Ascending aorta (tissue), 2 donors: ENCODE measurements around the gene GPHN. TPM values are rescaled to one million over a fixed set of nuclear protein-coding genes. Genes with fewer than 3 reads are reported as not detected.

Experiments used
- DNase-seq, 2 donors: peaks; one replicate each; pipeline ENCODE4 v3.0.0-alpha.2; 2019; ENCODE audit warnings: low spot score in 2 of 2
- H3K27ac ChIP-seq, 2 donors: fragments of 200-600 bp; sonication (generic); one replicate each; pipeline ENCODE4 v1.5.1; 2016 to 2017; ENCODE audit warnings: mild to moderate bottlenecking in 1 of 2
- H3K27me3 ChIP-seq: fragments of 200-600 bp; sonication (generic); one replicate; pipeline ENCODE4 v1.5.1; 2017
- H3K36me3 ChIP-seq, 2 donors: fragments of 200-600 bp; sonication (generic); one replicate each; pipeline ENCODE4 v1.5.1; 2016
- H3K4me1 ChIP-seq, 2 donors: fragments of 200-600 bp; sonication (generic); one replicate each; pipeline ENCODE4 v1.5.1; 2016 to 2017; ENCODE audit warnings: mild to moderate bottlenecking in 1 of 2
- H3K4me3 ChIP-seq, 2 donors: fragments of 200-600 bp; sonication (generic); one replicate each; pipeline ENCODE4 v1.5.1; 2016 to 2017; ENCODE audit warnings: mild to moderate bottlenecking in 1 of 2
- H3K9me3 ChIP-seq, 2 donors: fragments of 200-600 bp; sonication (generic); one replicate each; pipeline ENCODE4 v1.5.1; 2016
- intact Hi-C: fragments of 100-400 bp; cut with DNase I; formaldehyde crosslinking; loops from one replicate; pipeline ENCODE4 v1.15.1; 2023
- total RNA-seq: library from RNA; depleted of rRNA; stranded (reverse); fragments of >200 nt; gene quantifications from one replicate; pipeline ENCODE4 v1.1.0, GENCODE V29; 2016
- TF ChIP-seq, protein P1 (sequence below), 3 experiments: fragments of 200-600 bp in 2 of 3; fragments of 450-650 bp in 1 of 3; sonication (generic) in 2 of 3; IDR thresholded peaks; one replicate each; pipeline ENCODE4 v1.5.1; 2016 to 2019; ENCODE audit warnings: antibody characterized with exemption in 3 of 3, mild to moderate bottlenecking in 1 of 3, moderate library complexity in 1 of 3

GPHN gene
- total RNA-seq, 1 donor from 2014 or later, result 3.3 TPM

DNA sequence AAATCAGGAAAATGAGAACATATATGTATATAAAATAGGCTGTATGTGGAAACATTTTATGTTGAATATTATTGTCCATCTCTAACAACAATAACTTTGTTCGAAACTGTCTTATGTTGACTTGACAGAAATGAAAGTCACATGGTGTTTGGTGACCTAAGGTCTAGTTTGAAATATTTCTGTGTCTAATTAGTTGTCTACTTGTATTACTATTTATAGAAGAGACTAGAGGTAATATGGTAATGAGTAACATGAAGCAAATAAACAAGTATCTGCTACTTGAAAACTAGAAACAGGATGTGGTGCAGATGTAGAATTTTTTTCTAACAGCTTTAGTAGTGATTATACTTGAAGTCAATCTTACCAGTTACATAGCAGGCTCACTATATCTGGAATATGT lies 3.9 kb downstream of the GPHN start:
- intact Hi-C loops, result no loop called here
- Histone ChIP-seq H3K27ac (no peak overlapping the region), H3K27me3 (no peaks in the 10 kb centered on the region), H3K4me3 (no peak overlapping the region), H3K36me3 (no peaks in the 10 kb centered on the region), H3K4me1 (no peaks in the 10 kb centered on the region), H3K9me3 (no peaks in the 10 kb centered on the region)
- TF ChIP-seq, protein P1, sequence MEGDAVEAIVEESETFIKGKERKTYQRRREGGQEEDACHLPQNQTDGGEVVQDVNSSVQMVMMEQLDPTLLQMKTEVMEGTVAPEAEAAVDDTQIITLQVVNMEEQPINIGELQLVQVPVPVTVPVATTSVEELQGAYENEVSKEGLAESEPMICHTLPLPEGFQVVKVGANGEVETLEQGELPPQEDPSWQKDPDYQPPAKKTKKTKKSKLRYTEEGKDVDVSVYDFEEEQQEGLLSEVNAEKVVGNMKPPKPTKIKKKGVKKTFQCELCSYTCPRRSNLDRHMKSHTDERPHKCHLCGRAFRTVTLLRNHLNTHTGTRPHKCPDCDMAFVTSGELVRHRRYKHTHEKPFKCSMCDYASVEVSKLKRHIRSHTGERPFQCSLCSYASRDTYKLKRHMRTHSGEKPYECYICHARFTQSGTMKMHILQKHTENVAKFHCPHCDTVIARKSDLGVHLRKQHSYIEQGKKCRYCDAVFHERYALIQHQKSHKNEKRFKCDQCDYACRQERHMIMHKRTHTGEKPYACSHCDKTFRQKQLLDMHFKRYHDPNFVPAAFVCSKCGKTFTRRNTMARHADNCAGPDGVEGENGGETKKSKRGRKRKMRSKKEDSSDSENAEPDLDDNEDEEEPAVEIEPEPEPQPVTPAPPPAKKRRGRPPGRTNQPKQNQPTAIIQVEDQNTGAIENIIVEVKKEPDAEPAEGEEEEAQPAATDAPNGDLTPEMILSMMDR (IDR thresholded peaks at IDR 0.05), result no peak
- no peak for DNase-seq

GRCh38 chr14:66514213-66514612 lies 6.3 kb downstream of the GPHN start:
- Histone ChIP-seq H3K27ac (no peak overlapping the region), H3K9me3 (no peaks in the 10 kb centered on the region), H3K36me3 (no peaks in the 10 kb centered on the region), H3K4me3 (no peak overlapping the region), H3K4me1 (no peaks in the 10 kb centered on the region), H3K27me3 (no peaks in the 10 kb centered on the region)
- TF ChIP-seq, protein P1 (IDR thresholded peaks at IDR 0.05), result no peak
- intact Hi-C loops, result no loop called here
- no peak for DNase-seq

- H3K4me3 ChIP-seq, result no peak overlapping the region
- no peak for DNase-seq
- H3K4me1 ChIP-seq, result no peaks in the 10 kb centered on the region
- intact Hi-C loops, result no loop called here
- peaks cover 0 to 5% of the 10 kb centered on the region in 2 donors for H3K9me3 ChIP-seq
- no peak overlapping the region for H3K27ac ChIP-seq
- H3K36me3 ChIP-seq, result no peaks in the 10 kb centered on the region
- no peaks in the 10 kb centered on the region for H3K27me3 ChIP-seq
- TF ChIP-seq, protein P1 (IDR thresholded peaks at IDR 0.05), result no peak
Observed at GRCh38 chr14:66530526-66530925, 22.6 kb downstream of the GPHN start.

DNA sequence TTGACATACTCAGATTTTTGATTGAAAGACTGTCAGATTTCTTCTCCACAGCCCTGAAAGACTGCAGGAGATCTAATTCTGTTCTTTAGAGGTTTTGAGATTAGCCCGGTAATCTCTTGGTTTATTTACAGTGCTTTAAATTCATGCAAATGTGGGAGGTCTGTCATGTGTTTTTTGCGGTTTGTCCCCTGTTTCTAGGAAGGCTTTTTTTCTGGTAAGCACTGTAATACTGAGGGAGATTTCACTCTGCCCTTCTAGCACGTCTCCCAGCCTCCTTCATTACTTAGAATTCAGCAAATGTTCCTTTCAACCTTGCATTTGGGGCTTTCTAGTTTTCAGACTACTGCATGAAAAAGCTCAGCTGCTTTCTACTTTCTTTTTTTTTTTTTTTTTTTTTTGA lies 31.1 kb downstream of the GPHN start:
- H3K27me3 ChIP-seq, result no peaks in the 10 kb centered on the region
- no peaks in the 10 kb centered on the region for H3K9me3 ChIP-seq
- no peak overlapping the region for H3K4me3 ChIP-seq
- H3K36me3 ChIP-seq, result no peaks in the 10 kb centered on the region
- TF ChIP-seq, protein P1 (IDR thresholded peaks at IDR 0.05), result no peak
- H3K4me1 ChIP-seq, result no peaks in the 10 kb centered on the region
- DNase-seq, result no peak
- intact Hi-C loops, result no loop called here
- no peak overlapping the region for H3K27ac ChIP-seq

DNA sequence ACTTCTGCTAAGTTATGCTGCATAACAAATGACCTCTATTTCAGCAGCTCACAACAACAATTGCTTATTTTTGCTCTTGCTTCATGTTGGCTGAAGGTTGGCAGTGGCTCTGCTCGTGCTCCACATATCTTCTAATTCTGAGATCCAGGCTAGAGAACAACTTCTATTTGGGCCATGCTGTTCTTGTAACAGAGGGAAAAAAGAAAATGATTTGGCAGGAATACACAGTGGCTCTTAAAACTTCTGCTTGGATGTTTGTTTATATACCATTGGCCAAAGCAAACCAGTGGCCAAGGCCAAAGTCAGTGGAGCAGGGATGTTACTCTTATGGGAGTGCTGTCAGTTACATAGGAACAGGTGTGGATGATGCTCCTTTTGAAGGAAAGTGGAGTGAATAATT lies 32.1 kb downstream of the GPHN start:
- Histone ChIP-seq H3K4me3 (no peak overlapping the region), H3K4me1 (no peaks in the 10 kb centered on the region), H3K27ac (no peak overlapping the region), H3K27me3 (no peaks in the 10 kb centered on the region), H3K9me3 (no peaks in the 10 kb centered on the region), H3K36me3 (no peaks in the 10 kb centered on the region)
- TF ChIP-seq, protein P1 (IDR thresholded peaks at IDR 0.05), result no peak
- no peak for DNase-seq
- intact Hi-C loops, result no loop called here

- H3K36me3 ChIP-seq, result no peaks in the 10 kb centered on the region
- intact Hi-C loops, result no loop called here
- no peaks in the 10 kb centered on the region for H3K27me3 ChIP-seq
- no peak for DNase-seq
- no peak overlapping the region for H3K27ac ChIP-seq
- no peaks in the 10 kb centered on the region for H3K9me3 ChIP-seq
- TF ChIP-seq, protein P1 (IDR thresholded peaks at IDR 0.05), result no peak
- H3K4me1 ChIP-seq, result no peaks in the 10 kb centered on the region
- no peak overlapping the region for H3K4me3 ChIP-seq
Observed at GRCh38 chr14:66541627-66542026, 33.7 kb downstream of the GPHN start.
